Mucosa of descending colon (tissue), 3 donors: Measurements from ENCODE around the gene COPZ2. TPM values are rescaled to one million over a fixed set of nuclear protein-coding genes. Genes with fewer than 3 reads are reported as not detected.
"Not testable (repeated sequence)": the region's sequence is repeated elsewhere in the genome, so short reads cannot be mapped to it uniquely, and the experiment has no call there.

Experiments
- ATAC-seq: fragments of 200-7000 bp; cut with Tn5 transposase; one replicate; pipeline ENCODE4 v1.9.1; 2020; ENCODE audit warnings: mild to moderate bottlenecking, moderate library complexity
- DNase-seq, 3 donors: peaks; one replicate each; pipeline ENCODE4 v3.0.0-alpha.2; 2020
- H3K36me3 ChIP-seq: fragments of 200-600 bp; one replicate; pipeline ENCODE4 v1.8.0; 2021; ENCODE audit warnings: low read depth, mild to moderate bottlenecking
- H3K4me1 ChIP-seq: fragments of 200-600 bp; one replicate; pipeline ENCODE4 v1.8.0; 2021; ENCODE audit warnings: low read depth, mild to moderate bottlenecking
- H3K4me3 ChIP-seq: fragments of 200-600 bp; one replicate; pipeline ENCODE4 v1.8.0; 2021; ENCODE audit warnings: mild to moderate bottlenecking
- H3K9me3 ChIP-seq: fragments of 200-600 bp; one replicate; pipeline ENCODE4 v1.8.0; 2021; ENCODE audit warnings: mild to moderate bottlenecking
- CTCF ChIP-seq: fragments of 200-600 bp; IDR thresholded peaks from one replicate; pipeline ENCODE4 v1.8.0; 2022; ENCODE audit warnings: antibody characterized with exemption, mild to moderate bottlenecking
- intact Hi-C, 2 donors: fragments of 100-400 bp; cut with DNase I in 1 of 2; cut with micrococcal nuclease in 1 of 2; formaldehyde crosslinking; loops; one replicate each; pipeline versions ENCODE4 v1.11.0 to v1.11.1; 2022; cut with DNase I, micrococcal nuclease
- total RNA-seq, 3 donors: library from RNA; stranded (reverse); fragmentation: NEBNext Ultra II Directional in 2 of 3; extraction: Animal tissue kit (Norgen Biotek cat#: 25700) in 2 of 3; gene quantifications; one replicate each; pipeline versions ENCODE4 v1.2.1 to v1.2.4, GENCODE V29; 2021 to 2023
- donor health status: DM: no; HTN: no; CAD: no; lungs with moderate emphysema.
- donor health status: DM: no; HTN: no; CAD: no.
- donor health status: DM: no; HTN: yes; CAD: no.

COPZ2 gene
- total RNA-seq, 3 donors from 2014 or later: 3.9 to 43.3 (median 14.3) TPM

GRCh38 chr17:47993031-47993564 is 44.5 kb downstream of the COPZ2 start:
- no peak for ATAC-seq
- Histone ChIP-seq H3K9me3 (no peaks in the 10 kb centered on the region), H3K4me3 (no peak overlapping the region), H3K36me3 (no peaks in the 10 kb centered on the region), H3K4me1 (no peaks in the 10 kb centered on the region)
- DNase-seq: no peak
- no peak for TF ChIP-seq CTCF
- intact Hi-C loops: no loop called here

GRCh38 chr17:47992216-47992615 is 45.4 kb downstream of the COPZ2 start:
- H3K9me3 ChIP-seq: no peaks in the 10 kb centered on the region
- intact Hi-C loops: no loop called here
- no peak overlapping the region for H3K4me3 ChIP-seq
- no peak for TF ChIP-seq CTCF
- H3K4me1 ChIP-seq: no peaks in the 10 kb centered on the region
- ATAC-seq (no peak), DNase-seq (no peak)
- no peaks in the 10 kb centered on the region for H3K36me3 ChIP-seq

GRCh38 chr17:47990962-47991731 is 46.5 kb downstream of the COPZ2 start:
- Histone ChIP-seq H3K4me3 (no peak overlapping the region), H3K4me1 (no peaks in the 10 kb centered on the region), H3K9me3 (no peaks in the 10 kb centered on the region), H3K36me3 (no peaks in the 10 kb centered on the region)
- DNase-seq (no peak), ATAC-seq (no peak)
- no peak for TF ChIP-seq CTCF
- intact Hi-C loops: no loop called here

GRCh38 chr17:47989700-47990099 is 47.9 kb downstream of the COPZ2 start:
- H3K9me3 ChIP-seq: no peaks in the 10 kb centered on the region
- intact Hi-C loops: no loop called here
- TF ChIP-seq CTCF: no peak
- H3K36me3 ChIP-seq: no peaks in the 10 kb centered on the region
- no peak for ATAC-seq
- DNase-seq: no peak
- H3K4me1 ChIP-seq: no peaks in the 10 kb centered on the region
- no peak overlapping the region for H3K4me3 ChIP-seq

GRCh38 chr17:47989159-47989558 is 48.4 kb downstream of the COPZ2 start:
- Histone ChIP-seq H3K36me3 (no peaks in the 10 kb centered on the region), H3K4me3 (no peak overlapping the region), H3K9me3 (no peaks in the 10 kb centered on the region), H3K4me1 (no peaks in the 10 kb centered on the region)
- intact Hi-C loops: no loop called here
- no peak for DNase-seq
- no peak for ATAC-seq
- TF ChIP-seq CTCF: no peak

GRCh38 chr17:47988445-47988844 is 49.2 kb downstream of the COPZ2 start:
- DNase-seq, H3K4me3 ChIP-seq, H3K36me3 ChIP-seq, intact Hi-C loops, H3K9me3 ChIP-seq, ATAC-seq, H3K4me1 ChIP-seq: not testable (repeated sequence)
